ENCODE results near the gene AFAP1L2. TPM values are rescaled to one million over a fixed set of nuclear protein-coding genes. Genes with fewer than 3 reads are reported as not detected.

AFAP1L2 gene
- total RNA-seq, 1 experiment from 2014 or later, result 18.1 TPM

GRCh38 chr10:114291516-114291915, 112.8 kb downstream of the AFAP1L2 start:
- DNase-seq (ENCODE audit: low spot score), result no peak

- no peak for DNase-seq (ENCODE audit: low spot score)
Observed at GRCh38 chr10:114291076-114291475, 113.2 kb downstream of the AFAP1L2 start.

GRCh38 chr10:114290038-114290437, 114.3 kb downstream of the AFAP1L2 start:
- DNase-seq (ENCODE audit: low spot score), result no peak

GRCh38 chr10:114289096-114289436, 115.2 kb downstream of the AFAP1L2 start:
- no peak for DNase-seq (ENCODE audit: low spot score)

GRCh38 chr10:114288424-114289095, 115.7 kb downstream of the AFAP1L2 start:
- DNase-seq (ENCODE audit: low spot score), result no peak

GRCh38 chr10:114286921-114287320, 117.4 kb downstream of the AFAP1L2 start:
- no peak for DNase-seq (ENCODE audit: low spot score)

- no peak for DNase-seq (ENCODE audit: low spot score)
Observed at GRCh38 chr10:114285961-114286441, 118.3 kb downstream of the AFAP1L2 start.

- no peak for DNase-seq (ENCODE audit: low spot score)
Observed at GRCh38 chr10:114284346-114285071, 119.8 kb downstream of the AFAP1L2 start.

GRCh38 chr10:114283535-114284234, 120.6 kb downstream of the AFAP1L2 start:
- no peak for DNase-seq (ENCODE audit: low spot score)

GRCh38 chr10:114283091-114283490, 121.2 kb downstream of the AFAP1L2 start:
- DNase-seq (ENCODE audit: low spot score), result no peak

- no peak for DNase-seq (ENCODE audit: low spot score)
Observed at GRCh38 chr10:114282526-114282925, 121.8 kb downstream of the AFAP1L2 start.

- DNase-seq (ENCODE audit: low spot score), result no peak
Observed at GRCh38 chr10:114281461-114281860, 122.8 kb downstream of the AFAP1L2 start.

- no peak for DNase-seq (ENCODE audit: low spot score)
Observed at GRCh38 chr10:114281006-114281405, 123.3 kb downstream of the AFAP1L2 start.

GRCh38 chr10:114279901-114280644, 124.2 kb downstream of the AFAP1L2 start:
- peak; percentile 53 for DNase-seq (ENCODE audit: low spot score)

GRCh38 chr10:114279289-114279688, 125.0 kb downstream of the AFAP1L2 start:
- DNase-seq (ENCODE audit: low spot score), result no peak

- DNase-seq (ENCODE audit: low spot score), result no peak
Observed at GRCh38 chr10:114278884-114279191, 125.5 kb downstream of the AFAP1L2 start.

GRCh38 chr10:114278140-114278883, 126.0 kb downstream of the AFAP1L2 start:
- DNase-seq (ENCODE audit: low spot score), result no peak

- no peak for DNase-seq (ENCODE audit: low spot score)
Observed at GRCh38 chr10:114276671-114277070, 127.6 kb downstream of the AFAP1L2 start.

GRCh38 chr10:114276066-114276465, 128.2 kb downstream of the AFAP1L2 start:
- no peak for DNase-seq (ENCODE audit: low spot score)

- no peak for DNase-seq (ENCODE audit: low spot score)
Observed at GRCh38 chr10:114274616-114275453, 129.5 kb downstream of the AFAP1L2 start.
